ENCODE results near the gene SMIM31. TPM values are rescaled to one million over a fixed set of nuclear protein-coding genes. Genes with fewer than 3 reads are reported as not detected.
A peak's percentile ranks its signal among the peaks of the same experiment; 100 is the strongest.

Gene SMIM31
- not detected for polyA plus RNA-seq (ENCODE audit: insufficient read length)

DNA sequence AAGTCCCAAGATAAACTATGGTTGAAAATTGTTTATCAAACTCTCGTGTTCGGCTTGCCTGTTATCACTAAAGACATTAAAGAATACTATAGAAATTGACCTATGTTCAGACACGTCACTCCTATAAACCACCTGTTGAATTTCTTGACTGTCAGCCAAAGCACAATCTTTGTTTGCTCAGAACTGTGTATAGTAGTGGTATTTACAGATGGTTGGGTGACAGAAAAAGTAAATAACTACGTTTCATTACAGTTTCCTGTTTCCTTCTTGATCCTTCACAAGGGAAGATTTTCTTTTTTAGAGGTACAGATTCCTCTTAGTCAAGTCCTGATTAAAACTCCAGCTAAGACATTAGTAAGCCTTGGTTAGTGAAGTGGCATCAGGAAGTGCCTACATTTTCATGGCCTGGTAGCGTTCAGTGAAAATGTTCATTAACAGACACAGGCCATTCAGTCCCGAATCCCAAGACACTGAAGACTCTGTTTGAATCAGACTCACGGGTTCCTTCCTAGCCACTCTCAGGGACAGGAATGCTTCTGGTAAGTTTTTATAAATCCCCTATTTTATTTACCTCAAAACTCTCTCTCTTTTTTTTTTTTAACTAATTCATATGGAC, at the start of gene SMIM31:
TSS of gene SMIM31 (plus strand) at position 259 of the 616 bp plus-strand sequence. CDS start 16,313 bp downstream, outside the sequence.
- DNase-seq = no peak

DNA sequence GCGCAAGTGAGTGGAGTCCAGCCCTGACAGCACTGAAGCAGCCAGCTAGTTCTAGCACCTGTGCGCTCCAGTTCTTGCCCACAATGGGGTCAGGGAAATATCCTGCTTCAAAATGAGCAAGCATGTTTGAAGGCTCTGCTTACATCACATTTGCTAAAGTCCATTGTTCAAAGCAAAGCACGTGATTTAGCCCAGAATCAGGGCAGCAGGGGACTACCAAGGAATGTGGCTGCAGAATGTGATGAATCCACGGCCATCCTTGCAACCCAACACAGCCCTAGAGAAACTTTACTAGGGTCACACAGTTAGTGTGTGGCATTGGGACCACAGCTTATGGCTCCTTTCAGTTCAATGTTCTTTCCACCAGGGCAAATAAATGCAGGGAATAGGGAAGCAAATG, 47.3 kb upstream of the SMIM31 start:
- no peak for DNase-seq

DNA sequence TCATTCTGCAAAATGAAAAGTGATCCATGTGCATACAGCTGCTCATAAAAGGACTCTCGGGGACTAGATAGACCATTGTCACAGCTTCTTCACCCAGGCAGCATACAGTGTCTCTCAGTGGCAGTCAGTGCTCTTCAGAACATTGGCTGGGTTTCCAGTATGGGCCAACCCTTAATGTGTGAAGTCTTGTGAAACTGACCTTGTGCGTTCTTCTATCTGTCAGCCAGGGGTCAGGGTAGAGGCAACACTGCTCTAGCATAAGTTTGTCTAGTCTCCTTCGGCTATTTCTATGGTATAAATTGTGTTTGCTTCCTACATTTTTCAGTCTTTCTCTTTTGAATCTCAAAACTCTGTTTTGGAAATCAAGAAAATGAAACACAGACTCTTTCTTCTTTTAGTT, 37.0 kb upstream of the SMIM31 start:
- no peak for DNase-seq

DNA sequence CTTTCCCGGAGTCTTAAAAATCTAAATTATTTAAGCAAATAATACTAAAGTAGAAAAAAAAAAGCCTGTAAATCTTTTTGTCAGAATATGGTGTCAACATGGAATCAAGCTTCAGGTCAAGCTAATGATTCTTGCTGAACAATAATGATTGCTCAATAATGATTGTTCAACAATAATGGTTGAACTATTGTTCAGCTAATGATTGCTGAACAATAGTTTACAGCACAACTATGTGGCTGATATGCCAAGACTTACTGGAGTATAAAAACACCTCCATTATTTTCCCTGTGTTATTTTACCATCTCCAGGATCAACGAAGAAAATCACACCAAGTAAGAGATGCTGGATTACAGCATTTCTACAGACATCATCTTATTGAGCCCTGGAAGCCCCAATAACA, 35.1 kb upstream of the SMIM31 start:
- DNase-seq = no peak

DNA sequence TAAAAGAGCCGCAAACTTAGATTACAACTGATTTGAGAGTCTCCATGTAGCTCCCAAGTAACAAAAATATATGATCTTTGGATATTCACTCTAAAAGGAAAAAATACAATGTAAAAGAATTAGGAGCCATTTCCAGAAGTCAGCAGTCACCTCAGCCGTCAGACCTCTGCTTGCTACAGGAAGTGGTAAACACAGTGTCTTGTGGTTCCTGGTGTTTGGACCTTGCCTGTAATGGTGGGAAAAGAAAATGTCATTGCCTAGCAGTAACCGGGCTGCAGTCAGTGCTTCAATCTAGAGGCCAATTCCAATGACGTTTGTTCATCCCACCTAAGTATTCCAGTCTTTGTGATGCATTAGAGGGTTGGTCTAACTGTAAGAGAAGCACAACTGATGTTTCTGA, 28.9 kb upstream of the SMIM31 start:
- DNase-seq = no peak

DNA sequence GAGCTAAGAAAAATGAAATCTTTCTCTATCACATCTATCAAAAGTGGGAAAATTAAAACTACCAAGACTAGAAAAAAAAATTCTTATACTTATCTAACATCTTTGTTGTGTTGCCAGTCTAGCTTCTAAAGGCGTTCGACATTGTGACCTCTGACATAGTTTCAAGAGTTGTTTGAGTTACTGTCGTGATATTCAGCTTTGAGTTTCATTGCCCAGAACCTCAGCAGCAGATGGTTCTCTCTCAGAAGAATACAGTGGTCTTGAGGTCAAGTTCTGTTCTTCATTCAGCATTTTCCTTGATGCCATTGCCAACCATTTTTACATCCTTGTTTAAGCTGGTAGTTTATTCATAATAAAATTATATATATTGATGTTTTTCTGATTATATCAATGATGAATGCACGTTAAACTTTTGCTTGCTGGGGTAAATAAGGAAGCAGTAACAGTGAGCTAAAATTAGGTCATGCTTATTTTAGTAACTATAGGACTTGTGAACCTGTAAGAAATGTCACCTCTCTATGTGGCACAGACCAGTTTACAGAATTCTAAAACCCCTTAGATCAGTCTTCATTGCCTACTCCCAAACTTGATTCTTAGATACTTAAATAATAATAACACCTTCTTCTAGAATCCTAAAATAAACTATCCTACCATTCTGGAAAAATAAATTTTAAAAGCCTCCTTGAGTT, 23.1 kb upstream of the SMIM31 start:
- DNase-seq = no peak

DNA sequence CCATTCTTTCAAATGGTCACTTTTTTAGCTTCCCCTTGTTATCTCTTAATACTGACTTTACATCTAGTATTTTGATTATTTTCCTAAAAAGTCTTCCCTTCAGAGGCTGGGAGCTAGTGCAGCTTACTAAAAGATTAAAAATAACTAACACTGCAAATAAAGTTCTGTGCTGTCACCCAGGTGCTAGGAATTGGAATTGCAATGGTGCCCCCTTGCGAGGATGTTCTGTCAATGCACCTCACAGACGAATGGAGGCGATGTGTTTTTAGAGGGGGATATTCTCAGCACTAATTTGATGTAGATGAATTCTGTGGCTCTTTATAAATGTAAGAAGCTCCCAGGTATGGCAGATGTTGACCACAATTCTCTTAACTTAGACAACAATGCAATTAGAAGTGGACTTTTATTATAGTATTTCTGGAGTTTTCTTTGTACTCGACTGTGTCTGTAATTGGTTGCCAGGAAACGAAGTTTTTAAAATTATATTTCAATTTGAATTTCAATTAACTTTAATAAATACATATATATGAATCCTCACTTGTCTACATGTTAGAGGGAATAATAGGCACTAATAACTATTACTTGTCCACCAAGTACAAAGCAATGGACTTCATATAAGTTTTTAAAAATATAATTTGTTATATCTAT, 22.0 kb upstream of the SMIM31 start:
- DNase-seq = peak; percentile 27

DNA sequence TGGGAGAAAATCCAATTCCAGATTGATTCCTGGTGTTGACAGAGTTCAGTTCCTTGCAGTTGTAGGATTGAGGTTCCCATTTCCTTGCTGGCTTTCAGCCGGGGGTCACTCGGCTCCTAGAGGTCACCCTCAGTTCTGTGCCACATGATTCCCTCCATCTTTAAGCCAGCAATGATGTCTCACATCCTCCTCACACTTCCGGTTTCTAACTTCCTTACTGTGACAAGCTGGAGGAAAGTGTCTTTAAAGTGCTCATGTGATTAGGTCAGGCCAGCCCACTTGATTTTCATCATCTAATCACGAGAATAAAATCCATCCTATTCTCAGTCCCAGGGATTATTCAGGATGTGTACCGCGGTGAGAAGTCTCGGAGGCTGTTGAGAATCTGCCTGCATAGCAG, 19.4 kb upstream of the SMIM31 start:
- no peak for DNase-seq

DNA sequence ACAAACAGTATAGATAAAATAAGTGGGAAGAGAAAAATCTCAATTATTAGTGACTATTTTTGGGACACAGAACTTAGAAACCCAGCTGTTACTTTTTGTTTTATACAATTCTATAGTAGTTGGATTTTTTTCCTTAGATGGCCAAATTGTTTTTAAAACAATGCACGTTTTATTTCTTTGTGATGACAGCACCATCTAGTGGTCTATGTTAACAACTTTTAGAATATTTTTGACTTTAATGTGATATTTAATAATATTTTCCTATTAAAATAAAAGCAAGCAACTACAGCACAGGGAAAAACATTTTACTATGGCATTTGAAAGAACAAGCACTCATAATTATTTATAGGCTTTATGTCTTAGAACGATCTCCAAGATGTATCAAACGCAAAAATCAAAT, 5.6 kb upstream of the SMIM31 start:
- DNase-seq = peak; percentile 11

DNA sequence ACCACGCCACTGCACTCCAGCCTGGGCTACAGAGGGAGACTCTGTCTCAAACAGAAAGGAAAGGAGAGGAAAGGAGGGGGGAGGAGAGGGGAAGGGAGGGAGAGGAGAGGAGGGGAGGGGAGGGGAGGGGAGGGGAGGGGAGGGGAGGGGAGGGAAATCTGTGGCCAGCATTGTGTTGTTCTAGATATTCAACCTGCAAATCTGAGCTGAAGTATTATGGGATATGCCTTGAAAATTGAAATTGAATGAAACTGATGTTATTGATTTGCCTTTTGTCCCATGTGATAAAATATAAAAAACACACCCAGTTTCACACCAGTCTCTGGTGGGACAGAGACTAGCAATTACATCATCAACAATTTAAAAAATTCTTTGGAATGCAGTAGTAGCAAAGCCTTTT, 1.5 kb downstream of the SMIM31 start:
- DNase-seq = no peak

DNA sequence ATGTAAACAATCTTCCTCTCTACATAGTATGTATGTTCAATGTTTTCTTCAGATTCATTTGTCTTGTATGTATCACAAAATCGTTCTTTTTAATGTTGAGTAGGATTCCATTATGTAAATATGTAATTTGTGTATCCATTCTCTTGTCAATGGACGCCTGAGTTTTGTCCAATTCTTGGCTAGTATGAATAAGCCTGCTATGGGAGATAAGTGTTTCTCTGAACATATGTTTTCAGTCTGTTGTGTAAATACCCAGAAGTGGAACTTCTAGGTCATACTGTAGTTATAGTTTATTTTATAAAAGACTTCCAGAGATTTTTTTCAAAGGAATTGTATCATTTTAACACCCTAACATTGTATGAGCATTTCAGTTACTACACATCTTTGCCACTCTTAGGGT, 2.8 kb downstream of the SMIM31 start:
- no peak for DNase-seq

DNA sequence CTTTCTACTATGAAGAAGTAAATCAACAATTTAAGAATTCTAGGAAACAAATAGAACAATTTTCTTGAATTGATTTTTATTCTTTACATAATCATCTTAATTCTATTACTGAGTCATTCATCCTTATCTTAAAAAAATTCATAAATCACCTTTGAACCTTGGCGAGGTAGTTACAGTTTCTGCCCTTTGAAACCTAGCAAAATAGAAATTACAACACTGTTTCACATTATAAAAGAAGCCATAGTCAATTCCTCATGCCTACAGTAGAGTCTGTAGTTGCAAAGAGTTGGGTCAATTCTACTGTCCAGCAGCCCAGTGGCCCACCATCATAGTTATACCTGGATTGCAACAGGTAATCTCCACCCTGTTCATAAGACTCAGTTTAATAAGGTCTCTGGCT, 7.3 kb downstream of the SMIM31 start:
- no peak for DNase-seq

DNA sequence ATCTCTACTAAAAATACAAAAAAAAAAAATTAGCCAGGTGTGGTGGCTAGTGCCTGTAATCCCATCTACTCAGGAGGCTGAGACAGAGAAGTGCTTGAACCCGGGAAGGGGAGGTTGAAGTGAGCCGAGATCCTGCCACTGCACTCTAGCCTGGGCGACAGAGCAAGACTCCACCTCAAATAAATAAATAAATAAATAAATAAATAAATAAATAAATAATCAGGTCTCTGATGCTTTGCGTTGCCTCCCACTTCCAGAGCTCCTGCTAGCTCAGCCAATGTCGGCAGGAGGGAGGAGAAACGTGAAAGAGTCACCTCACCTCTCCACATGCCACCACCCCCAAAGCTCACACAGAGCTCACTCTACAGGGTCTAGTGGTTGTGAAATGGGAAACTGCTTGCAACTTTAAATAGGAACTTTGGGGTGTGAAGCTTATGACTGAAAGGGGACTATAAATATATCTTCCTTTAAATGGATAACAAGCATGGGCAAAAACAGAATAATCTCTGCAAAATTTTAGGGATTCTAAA, 7.9 kb downstream of the SMIM31 start:
- DNase-seq = no peak

DNA sequence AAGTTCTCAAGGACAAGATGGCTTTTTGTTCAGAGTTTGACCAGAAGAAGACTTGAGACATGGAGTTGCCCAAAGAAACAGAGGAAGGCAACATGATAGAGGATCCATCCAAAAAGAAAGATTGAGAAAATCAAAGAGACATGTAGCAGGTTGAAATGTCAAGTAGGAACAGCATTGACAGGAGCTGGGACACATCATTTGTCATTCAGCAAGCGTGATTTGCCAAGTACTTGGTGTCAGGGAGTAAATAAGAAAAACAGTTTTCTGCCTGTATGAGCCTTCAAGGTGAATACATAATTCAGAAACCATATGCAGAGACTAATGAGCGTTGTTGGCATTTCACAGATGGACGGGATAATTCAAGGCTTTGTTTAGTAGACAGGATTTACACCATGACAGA, 11.2 kb downstream of the SMIM31 start:
- no peak for DNase-seq

DNA sequence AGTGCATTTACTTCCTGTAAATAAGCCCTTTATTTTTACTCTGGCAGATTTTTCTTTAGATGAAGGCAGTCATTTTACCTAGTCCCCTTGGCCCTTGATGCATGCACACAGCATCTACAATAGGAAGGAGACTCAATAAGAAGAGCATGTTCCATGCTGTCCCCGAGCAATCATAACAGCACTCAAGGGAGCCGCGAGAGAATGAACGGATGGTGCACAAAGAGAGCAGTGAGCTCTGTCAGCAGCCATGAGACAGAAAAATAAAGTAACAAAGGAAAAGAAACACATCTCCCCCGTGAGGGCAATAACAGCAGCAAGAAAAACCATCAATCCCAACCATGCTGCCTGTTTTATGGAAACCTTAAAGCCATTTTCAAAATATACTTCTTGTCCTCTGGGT, 11.9 kb downstream of the SMIM31 start:
- no peak for DNase-seq

DNA sequence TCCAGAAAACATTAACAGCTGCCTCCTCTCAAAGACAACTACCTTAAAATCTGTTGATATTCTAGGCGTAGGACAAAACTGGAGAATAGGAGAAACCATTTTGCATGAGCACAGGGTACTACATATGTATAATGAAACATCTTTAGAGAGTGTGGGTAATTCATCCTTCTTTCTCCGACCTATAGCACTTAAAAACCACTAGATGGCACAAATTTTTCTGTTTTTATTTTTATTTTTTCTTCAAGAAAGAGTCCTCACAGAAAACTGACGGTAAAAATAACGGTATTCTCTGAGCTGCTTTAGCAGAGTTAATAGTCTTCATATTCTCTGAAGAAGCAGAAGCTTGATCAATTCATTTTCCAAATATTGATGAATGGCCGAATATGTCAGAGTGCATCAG, 14.6 kb downstream of the SMIM31 start:
- DNase-seq = no peak

DNA sequence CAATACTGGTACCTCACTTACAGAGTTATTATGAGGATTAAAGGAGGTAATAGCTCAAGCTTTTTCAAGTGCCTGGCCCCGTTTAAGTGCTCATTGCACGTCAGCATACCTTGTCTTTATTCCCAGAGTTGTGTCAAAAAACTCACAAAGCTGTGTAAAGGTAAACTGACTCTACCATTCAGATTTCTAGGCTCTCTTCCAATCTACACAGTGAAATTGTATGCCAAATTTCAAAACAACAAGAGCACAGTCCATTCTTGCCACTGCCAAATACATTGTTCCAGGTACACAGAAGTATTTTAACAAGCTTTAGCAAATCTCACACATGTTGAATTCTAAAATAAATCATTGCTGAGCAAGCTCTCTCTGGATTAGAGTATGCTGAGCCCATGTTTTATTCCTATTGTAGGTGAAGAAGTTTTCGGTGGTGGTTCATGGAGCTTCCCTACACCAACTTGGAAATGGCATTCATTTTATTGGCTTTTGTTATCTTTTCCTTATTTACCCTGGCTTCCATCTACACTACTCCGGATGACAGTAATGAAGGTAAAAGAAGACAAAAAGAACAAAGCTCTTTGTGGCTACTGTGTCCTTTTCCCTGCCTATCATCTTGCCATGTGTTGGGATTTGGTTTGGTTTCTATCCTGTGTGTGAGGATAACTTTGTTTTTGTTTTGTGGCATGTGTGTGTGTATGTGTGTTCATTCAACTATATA, 16.2 kb downstream of the SMIM31 start:
- DNase-seq = no peak

DNA sequence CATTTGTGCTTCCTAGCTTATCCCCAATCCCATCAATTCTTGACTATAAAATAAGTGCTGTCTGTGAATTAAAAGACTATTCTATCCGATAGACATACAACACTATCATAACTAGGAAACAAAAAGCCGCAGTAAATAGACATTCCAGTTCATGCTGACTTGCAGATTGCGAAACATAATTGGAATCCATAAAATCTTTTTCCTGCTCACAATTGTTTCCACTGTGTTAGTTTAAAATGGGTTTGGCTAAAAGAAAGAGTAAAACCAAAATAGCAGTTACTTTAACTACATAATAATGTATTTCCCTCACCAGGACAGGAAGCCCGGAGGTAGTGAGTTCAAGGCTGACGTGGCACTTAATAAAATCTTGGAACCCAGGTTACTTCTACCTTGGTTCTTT, 17.2 kb downstream of the SMIM31 start:
- DNase-seq = no peak

DNA sequence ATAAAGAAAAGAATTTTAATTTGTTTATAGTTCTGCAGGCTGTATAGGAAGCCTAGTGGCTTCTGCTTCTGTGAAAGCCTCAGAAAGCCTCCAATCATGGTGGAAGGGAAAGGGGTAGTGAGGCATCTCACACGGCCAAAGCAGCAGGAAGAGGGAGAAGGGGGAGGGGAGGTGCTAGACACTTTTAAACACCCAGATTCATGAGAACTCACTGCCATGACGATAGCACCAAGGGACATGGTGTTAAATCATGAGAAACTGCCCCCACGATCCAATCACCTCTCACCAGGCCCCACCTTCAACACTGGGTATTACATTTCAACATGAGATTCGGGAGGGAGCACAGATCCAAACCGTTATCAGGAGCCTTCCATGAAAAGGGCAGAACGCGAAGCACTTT, 18.1 kb downstream of the SMIM31 start:
- no peak for DNase-seq

DNA sequence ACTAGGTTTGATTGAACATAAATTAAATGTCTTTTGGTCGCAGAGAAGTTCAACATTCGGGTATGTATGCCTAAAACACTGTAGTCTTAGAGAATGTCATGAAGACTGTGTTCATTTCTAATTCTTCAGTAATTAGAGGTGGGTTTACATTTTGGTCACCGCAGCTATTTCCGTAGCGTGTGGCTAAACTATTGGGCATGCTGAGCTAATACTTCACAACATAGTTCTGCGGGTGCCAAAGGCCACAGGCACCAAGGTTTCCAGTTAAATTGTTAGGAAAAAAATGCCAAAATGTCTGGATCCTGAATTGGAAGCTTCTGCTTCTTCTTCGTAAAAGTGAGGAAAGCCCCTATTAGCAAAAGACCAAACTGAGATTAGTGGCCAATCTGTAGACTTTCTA, 25.1 kb downstream of the SMIM31 start:
- DNase-seq = no peak

DNA sequence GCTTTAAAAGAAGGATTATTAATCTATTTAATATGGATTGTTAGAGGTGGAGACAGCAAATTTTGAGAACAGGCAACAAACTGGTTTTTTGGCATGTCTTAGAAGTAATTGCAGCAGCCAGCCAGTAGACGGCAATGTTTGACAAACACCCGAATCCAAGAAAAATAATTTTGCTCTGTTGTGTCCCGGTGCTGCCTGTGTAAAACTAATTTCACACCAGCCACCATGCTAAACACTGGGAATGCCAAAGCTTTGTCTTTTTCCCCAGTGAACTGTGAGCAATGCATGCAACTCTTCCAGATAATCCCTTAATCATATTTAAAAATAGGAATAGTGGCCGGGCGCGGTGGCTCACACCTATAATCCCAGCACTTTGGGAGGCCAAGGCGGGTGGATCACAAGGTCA, 25.9 kb downstream of the SMIM31 start:
- DNase-seq = peak; percentile 28

DNA sequence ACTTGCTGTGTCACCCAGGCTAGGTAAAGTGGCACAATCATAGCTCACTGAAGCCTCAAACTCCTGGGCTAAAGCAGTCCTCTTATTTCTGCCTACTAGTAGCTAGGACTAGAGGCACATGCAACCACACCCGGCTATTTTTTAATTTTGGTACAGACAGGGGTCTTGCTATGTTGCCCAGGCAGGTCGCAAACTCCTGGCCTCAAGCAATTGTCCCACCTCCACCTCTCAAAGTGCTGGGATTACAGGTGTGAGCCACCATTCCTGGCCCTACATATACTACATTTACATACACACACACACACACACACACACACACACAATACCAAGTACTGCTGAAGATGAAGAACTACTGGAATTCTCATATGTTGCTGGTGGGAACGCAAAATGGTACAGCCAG, 26.9 kb downstream of the SMIM31 start:
- DNase-seq = no peak

DNA sequence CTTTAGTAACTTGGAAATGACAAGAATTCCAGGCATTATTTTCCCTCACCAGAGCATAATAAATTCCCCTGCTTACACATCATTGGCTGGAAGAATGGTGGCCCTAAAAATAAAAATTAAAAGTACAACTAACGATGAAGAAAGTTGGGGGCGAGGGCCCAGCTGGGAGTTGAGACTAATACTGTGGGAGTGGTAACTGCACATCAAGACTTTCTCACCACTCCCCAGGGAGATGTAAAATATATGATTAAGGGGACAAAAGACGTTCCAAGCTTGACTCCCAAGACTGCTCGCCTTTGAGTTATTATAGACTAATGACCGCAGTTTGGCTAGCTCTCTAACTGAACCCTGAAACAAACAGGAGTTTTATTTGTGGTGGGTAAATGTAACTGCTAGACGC, 30.0 kb downstream of the SMIM31 start:
- DNase-seq = no peak
